GM19025 (cell line): ENCODE measurements around the gene ARMC5.
A peak's percentile ranks its signal among the peaks of the same experiment; 100 is the strongest.
"Not testable (repeated sequence)": the region's sequence is repeated elsewhere in the genome, so short reads cannot be mapped to it uniquely, and the experiment has no call there.

Experiments used
- ATAC-seq: cut with Tn5 transposase; IDR thresholded peaks from one replicate; pipeline ENCODE4 v1.9.1; 2021; ENCODE audit warnings: mild to moderate bottlenecking, low read depth, moderate library complexity; ENCODE audit not compliant: unreplicated experiment

The ARMC5 gene, protein sequence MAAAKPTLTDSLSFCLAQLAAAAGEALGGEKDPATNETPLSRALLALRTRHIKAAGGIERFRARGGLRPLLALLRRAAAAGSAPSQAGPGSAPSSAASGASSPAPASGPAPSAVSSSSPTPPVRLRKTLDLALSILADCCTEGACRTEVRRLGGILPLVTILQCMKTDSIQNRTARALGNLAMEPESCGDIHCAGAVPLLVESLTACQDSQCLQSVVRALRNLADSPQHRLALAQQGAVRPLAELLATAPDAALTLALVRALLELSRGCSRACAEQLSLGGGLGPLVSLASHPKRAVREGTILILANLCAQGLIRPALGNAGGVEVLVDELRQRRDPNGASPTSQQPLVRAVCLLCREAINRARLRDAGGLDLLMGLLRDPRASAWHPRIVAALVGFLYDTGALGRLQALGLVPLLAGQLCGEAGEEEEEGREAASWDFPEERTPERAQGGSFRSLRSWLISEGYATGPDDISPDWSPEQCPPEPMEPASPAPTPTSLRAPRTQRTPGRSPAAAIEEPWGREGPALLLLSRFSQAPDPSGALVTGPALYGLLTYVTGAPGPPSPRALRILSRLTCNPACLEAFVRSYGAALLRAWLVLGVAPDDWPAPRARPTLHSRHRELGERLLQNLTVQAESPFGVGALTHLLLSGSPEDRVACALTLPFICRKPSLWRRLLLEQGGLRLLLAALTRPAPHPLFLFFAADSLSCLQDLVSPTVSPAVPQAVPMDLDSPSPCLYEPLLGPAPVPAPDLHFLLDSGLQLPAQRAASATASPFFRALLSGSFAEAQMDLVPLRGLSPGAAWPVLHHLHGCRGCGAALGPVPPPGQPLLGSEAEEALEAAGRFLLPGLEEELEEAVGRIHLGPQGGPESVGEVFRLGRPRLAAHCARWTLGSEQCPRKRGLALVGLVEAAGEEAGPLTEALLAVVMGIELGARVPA

GRCh38 chr16:31458844-31459686 lies at the start of gene ARMC5:
ARMC5 (plus strand) TSS chr16:31459501; CDS start chr16:31459525, 24 bp downstream.
- ATAC-seq, result peak; percentile 69

- ATAC-seq, result no peak
These were observed 49.2 kb upstream of the ARMC5 start for GRCh38 chr16:31410082-31410481.

GRCh38 chr16:31411024-31411844 lies 48.1 kb upstream of the ARMC5 start:
- no peak for ATAC-seq

GRCh38 chr16:31412750-31413149 lies 46.6 kb upstream of the ARMC5 start:
- no peak for ATAC-seq

- ATAC-seq, result no peak
These were observed 45.9 kb upstream of the ARMC5 start for GRCh38 chr16:31413381-31413780.

DNA sequence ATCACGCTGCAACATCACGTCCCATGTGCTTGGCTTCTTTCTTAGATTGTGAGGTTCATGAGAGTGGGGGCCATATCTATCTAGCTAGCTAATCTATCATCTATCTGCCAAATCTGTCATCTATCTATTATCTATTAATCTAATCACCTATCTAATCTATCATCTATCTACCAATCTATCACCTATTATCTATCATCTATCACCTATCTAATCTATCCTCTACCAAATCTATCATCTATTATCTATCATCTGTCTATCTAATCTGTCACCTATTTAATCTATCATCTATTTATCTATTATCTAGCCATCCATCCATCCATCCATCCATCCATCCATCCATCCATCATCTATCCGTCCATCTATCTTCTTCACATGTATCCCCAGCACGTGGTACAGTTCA lies 45.4 kb upstream of the ARMC5 start:
- no peak for ATAC-seq

DNA sequence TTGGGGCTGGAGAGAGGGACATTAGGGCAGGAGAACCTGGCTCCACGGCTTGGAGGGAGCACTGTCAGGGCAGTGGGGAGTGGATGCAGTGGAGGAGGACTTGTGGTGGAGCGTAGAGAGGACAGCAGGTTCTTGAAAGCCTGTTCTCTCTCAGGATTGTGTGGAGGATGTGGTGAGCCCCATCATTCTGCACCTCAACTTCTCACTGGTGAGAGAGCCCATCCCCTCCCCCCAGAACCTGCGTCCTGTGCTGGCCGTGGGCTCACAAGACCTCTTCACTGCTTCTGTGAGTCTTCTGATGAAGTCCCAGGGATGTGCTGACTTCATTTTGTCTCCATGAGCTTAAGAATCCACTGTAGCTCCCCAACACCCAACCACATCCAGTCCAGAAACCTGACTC lies 44.6 kb upstream of the ARMC5 start:
- ATAC-seq, result no peak

DNA sequence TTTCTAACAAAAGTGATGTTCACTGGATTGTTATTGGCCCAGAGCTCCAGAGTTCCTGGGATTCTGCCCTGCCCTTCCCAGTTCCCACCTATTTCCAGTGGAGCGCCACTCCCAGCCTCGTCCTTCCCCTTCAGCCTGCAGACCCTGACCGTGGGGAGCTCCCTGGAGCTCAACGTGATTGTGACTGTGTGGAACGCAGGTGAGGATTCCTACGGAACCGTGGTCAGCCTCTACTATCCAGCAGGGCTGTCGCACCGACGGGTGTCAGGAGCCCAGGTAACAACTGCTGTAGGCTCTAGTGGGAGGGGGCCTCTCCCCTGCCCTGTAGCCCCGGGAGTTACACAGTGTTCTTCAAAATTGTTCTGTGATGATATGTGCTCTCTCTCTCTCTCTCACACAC lies 42.9 kb upstream of the ARMC5 start:
- no peak for ATAC-seq

- ATAC-seq, result not testable (repeated sequence)
These were observed 42.3 kb upstream of the ARMC5 start for GRCh38 chr16:31417036-31417435.

DNA sequence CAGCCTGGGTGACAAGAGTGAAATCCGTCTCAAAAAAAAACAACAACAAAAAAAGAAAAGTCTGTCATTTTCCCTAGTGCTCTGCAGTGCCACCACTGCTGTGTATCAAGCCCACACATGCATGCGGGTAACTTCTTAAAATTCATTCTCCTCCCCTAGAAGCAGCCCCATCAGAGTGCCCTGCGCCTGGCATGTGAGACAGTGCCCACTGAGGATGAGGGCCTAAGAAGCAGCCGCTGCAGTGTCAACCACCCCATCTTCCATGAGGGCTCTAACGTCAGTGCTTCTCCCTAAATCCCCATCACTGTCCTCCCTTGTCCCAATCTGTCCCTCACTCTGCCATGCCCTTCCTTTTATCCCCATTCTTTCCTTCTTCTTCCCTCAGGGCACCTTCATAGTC lies 41.4 kb upstream of the ARMC5 start:
- ATAC-seq, result no peak

DNA sequence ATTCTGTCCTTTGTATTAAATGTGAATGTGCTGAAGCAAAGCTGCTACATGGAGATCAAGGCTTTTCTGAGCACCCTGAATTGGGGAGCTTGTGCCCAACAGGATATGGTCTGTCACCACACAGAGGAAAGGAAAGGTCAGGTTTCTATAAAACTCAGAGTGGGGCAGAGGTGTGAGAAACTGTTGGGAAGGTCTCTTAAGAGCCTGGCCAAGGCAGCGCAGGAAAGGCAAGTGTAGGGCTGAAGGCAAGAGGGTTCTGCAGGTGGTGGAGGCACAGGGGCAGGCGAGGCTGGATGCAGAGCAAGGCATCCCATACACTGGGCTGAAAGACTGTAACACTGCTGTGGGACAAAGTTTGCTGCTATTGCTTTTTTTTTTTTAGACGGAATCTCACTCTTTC lies 39.3 kb upstream of the ARMC5 start:
- no peak for ATAC-seq

- no peak for ATAC-seq
These were observed 37.7 kb upstream of the ARMC5 start for GRCh38 chr16:31421587-31421986.

- ATAC-seq, result no peak
These were observed 36.1 kb upstream of the ARMC5 start for GRCh38 chr16:31423241-31423640.

DNA sequence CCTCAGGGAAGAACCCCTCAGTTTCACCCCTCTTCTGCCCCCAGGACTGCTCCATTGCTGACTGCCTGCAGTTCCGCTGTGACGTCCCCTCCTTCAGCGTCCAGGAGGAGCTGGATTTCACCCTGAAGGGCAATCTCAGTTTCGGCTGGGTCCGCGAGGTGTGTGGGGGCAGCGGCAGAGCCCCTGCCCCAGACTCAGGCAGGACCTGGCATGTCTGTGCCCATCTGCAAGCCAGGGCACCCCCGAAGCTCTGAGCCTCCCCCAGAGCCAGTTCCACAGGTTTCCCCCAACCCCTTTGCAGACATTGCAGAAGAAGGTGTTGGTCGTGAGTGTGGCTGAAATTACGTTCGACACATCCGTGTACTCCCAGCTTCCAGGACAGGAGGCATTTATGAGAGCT lies 35.5 kb upstream of the ARMC5 start:
- no peak for ATAC-seq

DNA sequence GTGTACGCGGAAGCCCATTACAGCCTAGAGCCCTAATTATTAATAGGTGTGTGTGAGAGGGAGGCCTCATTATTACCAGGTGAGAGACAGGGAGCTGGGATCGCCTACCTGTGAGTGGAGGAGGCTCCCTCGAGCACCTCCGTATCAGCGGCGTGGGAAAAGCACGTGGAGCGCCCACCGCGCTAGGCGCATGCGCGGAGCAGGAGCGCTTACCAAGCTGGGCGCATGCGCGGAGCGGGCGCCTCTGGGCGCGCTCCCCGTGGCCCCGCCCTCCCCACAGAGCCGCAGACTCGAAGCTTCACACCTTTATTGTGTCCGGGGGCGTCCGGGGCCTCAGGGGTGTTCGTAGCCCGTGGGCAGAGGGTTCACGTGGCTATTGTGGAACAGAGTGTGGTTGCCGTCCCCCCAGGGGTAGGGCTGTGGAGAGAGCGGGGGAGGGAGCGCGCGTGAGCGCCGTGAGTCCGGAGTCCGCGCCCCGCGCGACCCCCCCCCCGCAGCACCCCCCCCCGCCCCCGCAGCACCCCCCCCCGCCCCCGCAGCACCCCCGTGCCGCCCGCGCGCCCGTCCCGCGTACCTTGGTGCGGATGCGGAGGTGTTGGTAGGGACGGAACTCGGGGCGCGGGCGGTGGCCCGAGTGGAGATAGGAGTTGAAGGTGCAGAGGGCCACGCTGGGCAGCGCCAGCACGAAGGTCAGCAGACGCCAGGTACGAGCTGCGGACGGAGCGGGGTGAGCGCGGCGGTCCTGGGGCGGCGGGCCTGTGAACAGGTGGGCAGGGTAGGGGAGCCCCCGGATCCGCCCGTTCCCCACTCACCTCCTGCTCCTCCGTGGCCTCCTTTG lies 31.6 kb upstream of the ARMC5 start:
- no peak for ATAC-seq

DNA sequence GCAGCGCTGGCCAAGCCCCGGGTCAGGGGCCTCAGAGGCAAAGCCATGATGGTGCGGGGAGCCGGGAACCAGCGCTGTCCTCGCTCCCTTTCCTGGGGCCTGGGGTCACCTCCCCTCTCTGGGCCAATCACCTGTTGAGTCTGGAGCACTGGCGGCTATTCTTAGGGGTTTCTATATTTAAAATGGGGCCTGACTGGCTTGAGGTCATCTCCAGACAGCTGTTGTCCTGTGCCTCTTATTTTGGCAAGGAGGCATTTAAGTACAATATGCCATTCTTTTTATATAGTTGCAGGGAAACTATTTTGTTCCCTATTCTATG lies 31.1 kb upstream of the ARMC5 start, which contains the start of gene COX6A2:
Gene COX6A2 (minus strand): TSS at position 82 of the 319 bp plus-strand sequence. CDS start 35 bp downstream, at position 47.
- ATAC-seq, result no peak

DNA sequence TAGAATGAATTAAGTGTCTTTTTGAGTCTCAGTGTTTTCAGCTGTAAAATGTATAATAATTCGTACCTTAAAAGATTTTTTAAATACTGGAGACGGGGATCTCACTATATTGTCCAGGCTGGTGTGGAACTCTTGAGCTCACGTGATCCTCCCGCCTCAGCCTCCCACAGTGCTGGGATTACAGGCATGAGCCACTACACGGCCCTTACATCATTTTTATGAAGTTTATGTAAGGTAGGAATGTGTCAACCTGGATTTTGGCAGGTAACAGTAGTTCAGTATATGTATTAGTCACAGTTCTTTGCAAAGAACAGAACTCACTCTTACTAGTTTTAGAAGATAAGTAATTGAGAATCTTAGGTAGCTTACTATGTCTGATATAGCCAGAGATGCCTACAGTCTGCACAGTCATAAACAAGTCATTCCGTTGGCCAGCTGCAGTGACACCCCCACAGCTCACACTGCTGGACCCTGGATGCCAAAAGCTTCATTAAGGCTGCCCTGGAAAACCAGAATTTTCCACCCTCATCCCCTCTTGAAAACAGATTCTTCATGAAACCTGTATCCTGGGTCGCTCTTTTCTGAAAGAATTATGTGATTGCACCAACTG lies 30.6 kb upstream of the ARMC5 start:
- ATAC-seq, result no peak

- ATAC-seq, result no peak
These were observed 30.0 kb upstream of the ARMC5 start for GRCh38 chr16:31429314-31429713.
